GM18868 (cell line): ENCODE results near the gene TSPAN11.

ENCODE experiments used
- ATAC-seq: cut with Tn5 transposase; IDR thresholded peaks from one replicate; pipeline ENCODE4 v1.9.1; 2021; ENCODE audit warnings: mild to moderate bottlenecking, moderate library complexity; ENCODE audit not compliant: unreplicated experiment

TSPAN11 gene

DNA sequence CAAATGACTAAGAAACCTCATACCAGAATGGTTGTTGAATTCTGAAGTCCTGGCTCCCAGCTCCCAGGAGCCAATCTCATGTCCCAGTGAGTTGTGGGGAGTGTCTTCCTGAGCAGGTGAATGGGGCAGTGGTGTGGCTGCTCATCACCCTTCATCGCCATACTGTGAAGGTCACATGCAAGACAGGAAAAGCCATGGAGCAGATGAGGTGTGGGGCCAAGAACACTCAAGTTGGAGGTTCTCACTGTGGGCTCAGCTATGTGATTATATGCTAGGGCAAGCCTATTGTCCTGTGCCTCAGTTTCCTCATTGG, 16.6 kb upstream of the TSPAN11 start:
- ATAC-seq = no peak

DNA sequence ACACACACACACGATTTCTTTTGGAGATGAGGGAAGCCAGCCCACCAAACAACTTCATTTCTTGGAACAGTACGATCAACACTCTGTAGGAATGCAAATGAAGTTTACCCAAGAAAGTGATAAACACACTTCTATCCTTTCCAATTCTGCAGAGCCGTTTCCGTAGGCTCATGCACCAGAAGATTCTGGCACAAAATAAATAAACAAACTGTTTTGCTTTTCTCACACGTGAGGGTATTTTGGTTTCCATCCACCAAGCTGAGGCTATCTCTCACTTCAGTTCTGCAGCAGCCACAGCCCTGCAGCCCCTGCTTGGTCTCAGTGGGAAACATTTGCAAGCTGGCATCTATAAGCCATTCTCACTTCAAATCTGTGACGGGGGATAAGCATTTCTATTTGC, 15.3 kb upstream of the TSPAN11 start:
- no peak for ATAC-seq

- ATAC-seq = peak; percentile 82
Measured at GRCh38 chr12:30913323-30913722, 13.2 kb upstream of the TSPAN11 start.

DNA sequence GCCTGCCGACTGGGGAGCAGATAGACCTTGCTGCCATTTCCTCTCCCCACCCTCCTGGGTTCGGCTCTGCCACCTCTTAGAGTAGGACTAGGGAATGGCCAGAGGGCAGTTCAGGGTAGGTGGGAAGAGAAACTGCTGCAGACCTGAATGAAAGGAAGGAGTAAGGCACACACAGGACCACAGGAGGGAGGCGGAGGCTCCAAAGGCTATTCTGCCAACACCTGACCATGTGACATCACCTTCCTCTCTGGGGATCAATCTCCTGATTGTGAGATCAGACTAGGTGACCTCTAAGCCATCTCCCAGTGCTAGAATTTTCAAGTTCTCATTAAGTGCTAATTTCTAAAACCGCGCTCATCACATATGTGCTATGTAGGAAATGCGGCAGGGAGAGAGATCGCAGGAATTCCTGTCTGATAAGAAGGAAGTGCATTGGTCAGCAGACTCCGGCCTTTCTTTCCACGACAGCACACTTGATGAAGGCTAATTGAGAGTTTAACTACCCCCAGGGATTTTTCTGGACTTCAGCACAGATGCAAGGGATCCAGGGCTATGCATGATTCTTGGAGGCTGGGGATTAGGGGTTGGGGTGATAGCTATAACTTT, 11.5 kb upstream of the TSPAN11 start:
- ATAC-seq = no peak

GRCh38 chr12:30923057-30923456, 3.5 kb upstream of the TSPAN11 start:
- ATAC-seq = no peak

- ATAC-seq = no peak
Measured at GRCh38 chr12:30925607-30926242, 823 bp upstream of the TSPAN11 start.

- no peak for ATAC-seq
Measured at GRCh38 chr12:30927222-30927611, 669 bp downstream of the TSPAN11 start.

- no peak for ATAC-seq
Measured at GRCh38 chr12:30928356-30929244, 2.1 kb downstream of the TSPAN11 start.

DNA sequence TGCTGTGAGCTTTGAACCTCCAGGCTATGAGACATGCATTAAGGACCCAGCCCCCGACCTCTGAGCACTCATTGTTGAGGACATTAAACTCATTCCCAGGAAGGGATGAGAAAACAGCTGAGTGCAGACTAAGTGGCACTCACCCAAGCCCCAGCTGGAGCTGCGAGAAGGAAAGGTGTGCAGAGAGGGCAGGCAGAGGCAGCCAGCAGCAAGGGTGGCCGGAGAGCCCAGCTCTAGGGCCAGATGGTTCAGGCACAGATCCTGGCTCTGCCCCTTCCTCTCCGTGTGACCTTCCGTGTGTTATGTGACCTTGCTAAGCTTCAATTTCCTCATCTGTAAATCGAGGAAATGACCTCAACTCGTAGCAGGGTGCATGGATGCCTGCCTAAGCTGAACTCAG, 3.7 kb downstream of the TSPAN11 start:
- no peak for ATAC-seq

DNA sequence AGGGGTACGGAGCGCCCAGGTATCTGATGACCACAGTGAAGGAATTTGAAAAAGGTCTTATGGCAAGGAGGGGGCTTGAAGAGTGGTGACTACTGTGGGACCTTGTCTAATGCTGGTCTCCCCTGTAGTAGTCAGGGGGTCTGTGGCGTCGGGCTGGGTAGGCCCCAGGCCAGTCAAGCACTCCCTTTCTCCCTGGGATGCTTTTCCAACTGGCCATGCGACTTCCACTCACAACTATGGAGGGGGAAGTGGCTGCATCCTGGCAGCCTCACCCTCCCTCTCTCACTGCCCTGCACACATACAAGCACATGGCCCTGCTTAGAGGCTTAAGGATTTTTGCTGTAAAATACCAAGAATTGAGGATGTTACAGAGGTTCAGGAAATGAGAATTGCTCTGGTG, 4.1 kb downstream of the TSPAN11 start:
- ATAC-seq = no peak

DNA sequence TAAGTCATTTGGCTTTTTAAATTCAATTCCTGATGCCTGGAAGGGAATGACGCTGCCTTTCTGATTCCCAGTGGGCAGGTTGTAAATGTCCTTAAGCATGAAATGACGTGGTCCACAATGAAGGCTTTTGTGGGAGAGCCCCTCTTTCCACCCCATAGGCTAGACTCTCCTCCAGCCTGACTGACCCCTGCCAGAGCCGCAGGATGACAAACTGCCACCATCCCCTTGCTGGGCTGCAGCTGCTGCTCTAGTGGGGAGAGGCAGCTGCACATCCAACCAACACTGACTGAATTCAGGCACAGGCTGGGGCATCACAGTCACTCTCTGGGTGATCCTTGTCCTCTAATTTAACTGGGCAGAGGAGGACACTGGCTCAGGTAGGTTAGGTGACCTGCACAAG, 6.3 kb downstream of the TSPAN11 start:
- no peak for ATAC-seq

GRCh38 chr12:30934811-30935210, 8.3 kb downstream of the TSPAN11 start:
- ATAC-seq = no peak

DNA sequence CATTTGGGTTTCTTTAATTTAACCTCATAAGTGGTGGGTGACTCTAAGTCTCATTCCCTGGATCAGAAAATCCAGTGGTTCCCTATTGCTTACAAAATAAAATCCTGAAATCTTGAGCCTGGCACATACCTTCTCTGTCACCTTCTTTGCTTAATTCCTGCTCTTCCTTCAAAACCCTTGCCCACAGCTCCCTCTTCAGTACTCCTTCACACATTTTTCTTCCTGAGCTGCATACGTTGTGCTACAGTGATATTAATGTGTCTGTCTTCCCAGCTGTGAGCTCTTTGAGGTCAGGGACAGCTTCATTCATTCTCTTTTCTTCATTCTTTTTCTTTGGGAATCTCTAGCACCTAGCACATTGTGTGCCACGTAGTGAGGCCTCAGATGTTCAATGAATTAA, 9.5 kb downstream of the TSPAN11 start:
- no peak for ATAC-seq

GRCh38 chr12:30939234-30939633, 12.7 kb downstream of the TSPAN11 start:
- no peak for ATAC-seq

GRCh38 chr12:30942486-30942885, 15.9 kb downstream of the TSPAN11 start:
- no peak for ATAC-seq

DNA sequence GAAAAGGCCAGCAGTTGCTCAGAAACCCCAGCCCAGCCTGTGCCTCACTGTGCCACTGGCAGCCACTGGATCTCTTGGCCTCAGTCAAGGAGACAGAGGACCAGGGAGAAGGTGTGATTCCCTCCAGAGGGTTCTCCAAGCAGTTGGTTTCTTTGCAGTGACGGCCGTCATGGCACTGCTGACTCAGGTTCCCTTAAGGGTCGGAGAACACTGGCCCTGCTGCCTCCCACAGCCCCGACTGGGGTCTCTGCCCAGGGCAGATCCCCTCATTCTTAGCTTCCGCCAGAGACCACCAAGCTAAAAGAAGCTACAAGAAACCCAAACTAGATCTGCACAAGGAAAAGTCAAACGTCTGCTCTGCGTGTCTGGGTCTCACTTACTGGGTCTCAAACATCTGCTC, 16.4 kb downstream of the TSPAN11 start:
- no peak for ATAC-seq

- no peak for ATAC-seq
Measured at GRCh38 chr12:30945443-30946164, 19.1 kb downstream of the TSPAN11 start.

- no peak for ATAC-seq
Measured at GRCh38 chr12:30952015-30952414, 25.5 kb downstream of the TSPAN11 start.

- ATAC-seq = no peak
Measured at GRCh38 chr12:30953257-30953656, 26.7 kb downstream of the TSPAN11 start.

GRCh38 chr12:30953951-30954751, 27.6 kb downstream of the TSPAN11 start:
- ATAC-seq = no peak

DNA sequence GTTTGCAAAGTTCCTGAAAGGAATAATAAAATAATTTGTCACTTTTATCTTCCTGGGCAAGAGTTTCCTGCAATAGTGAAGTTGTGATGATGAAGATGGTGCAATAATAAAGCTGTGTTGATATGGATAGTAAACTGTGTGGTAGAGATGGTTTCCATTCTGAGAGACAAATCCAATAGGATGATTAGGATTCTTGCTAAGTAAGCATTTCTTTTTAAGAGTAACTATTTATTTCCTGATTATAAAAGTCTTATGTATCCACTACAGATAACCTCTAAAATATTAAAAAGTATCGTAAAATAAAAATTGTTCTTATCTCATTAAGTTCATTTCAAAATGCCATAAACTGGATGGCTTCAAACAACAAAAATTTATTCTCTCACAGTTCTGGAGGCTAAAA, 28.7 kb downstream of the TSPAN11 start:
- no peak for ATAC-seq
